ENCODE measurements around the gene ENTPD2.
"Not testable (repeated sequence)": the region's sequence is repeated elsewhere in the genome, so short reads cannot be mapped to it uniquely, and the experiment has no call there.

ENTPD2 gene

GRCh38 chr9:137044502-137045177, 9.2 kb downstream of the ENTPD2 start:
- DNase-seq = peak; percentile 84

GRCh38 chr9:137044037-137044436, 9.8 kb downstream of the ENTPD2 start:
- no peak for DNase-seq

GRCh38 chr9:137042751-137043727, 10.8 kb downstream of the ENTPD2 start:
- no peak for DNase-seq

GRCh38 chr9:137041124-137041523, 12.7 kb downstream of the ENTPD2 start:
- DNase-seq = no peak

GRCh38 chr9:137040568-137040967, 13.3 kb downstream of the ENTPD2 start:
- no peak for DNase-seq

GRCh38 chr9:137039611-137040366, 14.1 kb downstream of the ENTPD2 start:
- no peak for DNase-seq

GRCh38 chr9:137038916-137039315, 14.9 kb downstream of the ENTPD2 start:
- DNase-seq = no peak

GRCh38 chr9:137037483-137037882, 16.4 kb downstream of the ENTPD2 start:
- no peak for DNase-seq

- no peak for DNase-seq
Measured at GRCh38 chr9:137037035-137037434, 16.8 kb downstream of the ENTPD2 start.

GRCh38 chr9:137035937-137036336, 17.9 kb downstream of the ENTPD2 start:
- no peak for DNase-seq

- DNase-seq = no peak
Measured at GRCh38 chr9:137035507-137035834, 18.4 kb downstream of the ENTPD2 start.

- DNase-seq = peak; percentile 90
Measured at GRCh38 chr9:137034709-137035506, 19.0 kb downstream of the ENTPD2 start.

- no peak for DNase-seq
Measured at GRCh38 chr9:137034039-137034708, 19.7 kb downstream of the ENTPD2 start.

GRCh38 chr9:137033481-137033880, 20.4 kb downstream of the ENTPD2 start:
- DNase-seq = not testable (repeated sequence)

GRCh38 chr9:137032858-137033257, 21.0 kb downstream of the ENTPD2 start:
- DNase-seq = no peak

GRCh38 chr9:137031904-137032640, 21.8 kb downstream of the ENTPD2 start, which contains the start of gene FUT7:
Gene FUT7 (minus strand): TSS chr9:137032088. CDS start chr9:137031991, 97 bp downstream.
- DNase-seq = no peak

- no peak for DNase-seq
Measured at GRCh38 chr9:137030538-137031527, 23.0 kb downstream of the ENTPD2 start.

GRCh38 chr9:137030006-137030405, 23.9 kb downstream of the ENTPD2 start:
- DNase-seq = no peak

- DNase-seq = peak; percentile 48
Measured at GRCh38 chr9:137029058-137029936, 24.6 kb downstream of the ENTPD2 start.
